Rectal smooth muscle tissue (tissue), 1 donor: Measurements from ENCODE around the gene PROX2.

Experiments
- H3K27ac ChIP-seq: one replicate; pipeline ENCODE4 v1.7.0; 2013; ENCODE audit warnings: low read depth, low read length, inconsistent platforms
- H3K27me3 ChIP-seq: one replicate; pipeline ENCODE4 v1.7.0; 2013; ENCODE audit warnings: low read length; ENCODE audit not compliant: control insufficient read depth, insufficient read depth
- H3K36me3 ChIP-seq: one replicate; pipeline ENCODE4 v1.7.0; 2013; ENCODE audit warnings: low read length; ENCODE audit not compliant: control insufficient read depth, insufficient read depth
- H3K4me1 ChIP-seq: one replicate; pipeline ENCODE4 v1.7.0; 2013; ENCODE audit warnings: low read length; ENCODE audit not compliant: control insufficient read depth, insufficient read depth
- H3K4me3 ChIP-seq: one replicate; pipeline ENCODE4 v1.7.0; 2013; ENCODE audit warnings: low read length
- H3K9ac ChIP-seq: one replicate; pipeline ENCODE4 v1.7.0; 2013; ENCODE audit warnings: low read length

The PROX2 gene

GRCh38 chr14:74888164-74889158 lies 12.5 kb upstream of the PROX2 start:
- H3K4me3 ChIP-seq, result no peak overlapping the region
- H3K27me3 ChIP-seq, result no peaks in the 10 kb centered on the region
- no peak overlapping the region for H3K27ac ChIP-seq
- H3K36me3 ChIP-seq, result peaks cover 27% of the 10 kb centered on the region
- H3K4me1 ChIP-seq, result peaks cover 5% of the 10 kb centered on the region
- no peak overlapping the region for H3K9ac ChIP-seq

DNA sequence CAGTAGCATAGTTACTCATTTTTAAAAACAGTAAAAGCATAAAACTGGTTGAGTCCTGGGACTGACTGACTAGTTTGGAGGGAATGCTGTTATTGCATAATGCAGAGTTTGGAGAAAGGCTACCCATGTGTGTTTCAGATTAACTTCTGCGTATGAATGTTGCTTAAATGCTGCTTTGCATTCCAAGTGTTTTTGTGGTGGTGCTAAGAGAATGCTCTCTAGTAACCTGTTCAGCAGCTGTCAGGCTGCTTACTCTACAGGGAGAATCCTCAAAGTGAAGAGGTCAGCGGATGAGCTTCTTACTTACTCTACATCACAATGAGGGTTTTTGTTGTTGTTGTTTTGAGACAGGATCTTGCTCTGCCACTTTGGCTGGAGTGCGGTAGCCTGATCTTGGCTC lies 10.1 kb upstream of the PROX2 start:
- no peak overlapping the region for H3K27ac ChIP-seq
- peaks cover 9% of the 10 kb centered on the region for H3K36me3 ChIP-seq
- H3K4me1 ChIP-seq, result peaks cover 12% of the 10 kb centered on the region
- H3K27me3 ChIP-seq, result no peaks in the 10 kb centered on the region
- H3K4me3 ChIP-seq, result no peak overlapping the region
- no peak overlapping the region for H3K9ac ChIP-seq

DNA sequence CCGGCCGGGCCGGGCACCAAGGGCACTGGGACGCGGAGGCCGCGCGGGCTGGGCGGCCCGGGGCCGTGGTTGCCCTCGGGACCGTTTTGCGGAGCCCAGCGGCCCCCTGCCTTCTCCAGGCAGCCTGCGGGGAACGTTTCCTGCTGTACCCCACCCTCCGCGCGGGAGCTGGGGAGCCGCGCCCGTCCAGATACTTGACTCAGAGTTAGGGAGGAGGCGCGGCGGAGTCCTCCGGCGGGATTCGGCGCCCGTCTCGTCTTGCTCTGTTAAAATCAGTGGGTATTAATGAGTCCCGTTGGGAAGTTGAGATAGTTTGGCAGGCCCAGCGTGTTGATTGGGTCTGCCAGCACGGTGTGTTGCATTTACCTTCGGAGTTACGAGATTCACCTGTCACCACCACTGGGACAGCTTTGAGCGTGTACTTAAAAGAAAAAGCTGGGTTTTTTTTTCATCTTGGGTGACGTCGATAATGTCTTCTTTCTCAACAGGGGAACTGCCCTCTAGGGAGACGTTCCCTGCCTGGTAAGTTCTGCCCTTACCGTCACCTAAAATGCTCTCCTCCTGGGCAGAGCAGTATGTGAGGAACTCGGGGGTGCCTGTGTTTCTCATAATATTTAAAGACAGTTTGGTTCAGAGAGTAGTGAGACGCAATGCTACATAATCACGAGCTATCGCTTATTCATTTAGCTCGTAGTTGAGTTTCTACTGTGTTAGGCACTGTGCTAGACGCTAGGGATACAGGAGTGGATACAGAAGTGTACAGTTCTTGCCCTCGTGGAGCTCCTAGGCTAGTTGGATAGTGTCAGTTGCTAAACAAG lies 6.4 kb upstream of the PROX2 start:
- peak overlapping the region; percentile 89 for H3K27ac ChIP-seq
- peak overlapping the region; percentile 95 for H3K4me3 ChIP-seq
- H3K27me3 ChIP-seq, result no peaks in the 10 kb centered on the region
- peaks cover 12% of the 10 kb centered on the region for H3K4me1 ChIP-seq
- H3K9ac ChIP-seq, result peak overlapping the region; percentile 28
- peaks cover 4% of the 10 kb centered on the region for H3K36me3 ChIP-seq

DNA sequence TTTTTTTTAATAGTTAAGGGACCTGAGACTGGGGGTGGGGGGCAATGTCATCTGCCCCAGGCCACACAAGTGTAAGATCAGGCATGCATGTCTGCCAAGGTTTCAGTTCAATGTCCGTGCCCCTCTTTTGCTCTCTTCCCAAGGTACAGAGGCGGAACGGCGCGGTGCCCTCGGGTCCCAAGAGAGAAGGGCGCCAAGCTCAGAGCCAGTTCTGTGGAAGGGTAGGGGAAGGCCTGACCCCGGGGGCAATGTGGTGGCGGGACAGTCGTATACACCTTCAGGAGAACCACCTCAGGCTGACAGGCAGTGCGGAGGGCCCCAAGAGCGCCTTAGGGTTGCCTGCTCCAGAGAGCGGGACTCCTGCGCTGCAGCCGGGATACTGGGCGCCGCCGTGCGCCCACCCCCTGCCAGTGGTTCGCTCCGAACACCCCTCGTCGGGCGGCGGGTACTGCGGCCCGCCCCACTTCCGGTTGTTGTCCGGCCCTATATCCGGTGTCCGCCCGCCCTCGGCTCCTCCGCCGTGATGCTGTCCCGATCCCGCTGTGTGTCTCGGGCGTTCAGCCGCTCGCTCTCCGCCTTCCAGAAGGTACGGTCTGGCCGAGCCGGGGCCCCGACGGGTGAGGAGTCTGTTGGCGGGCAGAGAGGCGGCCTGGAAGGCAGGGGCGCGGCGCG lies 5.6 kb upstream of the PROX2 start, which contains the start of gene DLST:
DLST (plus strand) TSS at position 486 of the 672 bp plus-strand sequence; CDS start at position 524, 38 bp downstream.
- Histone ChIP-seq H3K4me1 (peaks cover 12% of the 10 kb centered on the region), H3K27me3 (no peaks in the 10 kb centered on the region), H3K27ac (peak within 1 kb of the TSS; percentile 89), H3K9ac (peak within 1 kb of the TSS; percentile 89), H3K36me3 (peaks cover 4% of the 10 kb centered on the region), H3K4me3 (peak within 1 kb of the TSS; percentile 95)

GRCh38 chr14:74879427-74880182 lies 3.7 kb upstream of the PROX2 start:
- no peaks in the 10 kb centered on the region for H3K27me3 ChIP-seq
- H3K4me1 ChIP-seq, result peaks cover 12% of the 10 kb centered on the region
- no peaks in the 10 kb centered on the region for H3K36me3 ChIP-seq
- no peak overlapping the region for H3K9ac ChIP-seq
- H3K27ac ChIP-seq, result no peak overlapping the region
- H3K4me3 ChIP-seq, result no peak overlapping the region

DNA sequence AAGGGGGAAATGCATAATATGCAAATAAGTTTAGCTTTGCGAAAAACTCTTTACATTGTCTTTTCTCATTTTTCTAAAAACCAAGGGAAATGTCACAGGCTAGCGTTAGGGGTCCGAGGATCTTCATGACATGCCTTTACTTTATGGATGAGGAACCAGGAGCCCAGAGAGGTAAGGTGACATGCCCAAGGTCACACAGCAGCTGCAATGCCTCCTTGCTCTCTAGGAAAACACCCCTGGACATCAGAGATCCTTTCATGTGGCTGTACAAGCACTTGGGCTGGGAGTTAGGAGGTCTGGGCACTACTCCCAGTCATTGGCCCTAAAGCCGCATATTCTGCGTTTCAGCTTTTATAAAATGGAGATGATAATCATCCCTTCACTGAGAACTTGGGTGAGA lies 741 bp downstream of the PROX2 start:
- Histone ChIP-seq H3K4me1 (no peaks in the 10 kb centered on the region), H3K27ac (no peak overlapping the region), H3K9ac (no peak overlapping the region), H3K4me3 (no peak overlapping the region), H3K36me3 (no peaks in the 10 kb centered on the region), H3K27me3 (no peaks in the 10 kb centered on the region)

- H3K9ac ChIP-seq, result no peak overlapping the region
- no peaks in the 10 kb centered on the region for H3K27me3 ChIP-seq
- no peak overlapping the region for H3K4me3 ChIP-seq
- no peaks in the 10 kb centered on the region for H3K36me3 ChIP-seq
- H3K27ac ChIP-seq, result no peak overlapping the region
- H3K4me1 ChIP-seq, result no peaks in the 10 kb centered on the region
These were observed 4.1 kb downstream of the PROX2 start for GRCh38 chr14:74871819-74872218.

DNA sequence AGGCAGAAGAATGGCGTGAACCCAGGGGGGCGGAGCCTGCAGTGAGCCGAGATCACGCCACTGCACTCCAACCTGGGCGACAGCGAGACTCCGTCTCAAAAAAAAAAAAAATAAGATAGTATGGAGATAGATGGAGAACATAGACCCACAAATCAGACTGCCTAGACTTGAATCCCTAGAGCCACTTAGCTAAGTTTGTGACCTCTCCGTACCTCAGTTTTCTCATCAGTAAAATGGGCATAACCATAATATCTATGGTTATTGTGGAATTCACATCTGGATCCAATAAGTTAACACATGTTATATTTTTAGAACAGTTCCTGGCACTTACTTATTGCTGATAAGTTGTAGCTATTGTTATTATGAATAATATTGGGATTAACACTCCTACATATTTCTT lies 7.2 kb downstream of the PROX2 start:
- H3K36me3 ChIP-seq, result no peaks in the 10 kb centered on the region
- H3K27ac ChIP-seq, result no peak overlapping the region
- no peaks in the 10 kb centered on the region for H3K27me3 ChIP-seq
- no peak overlapping the region for H3K9ac ChIP-seq
- no peak overlapping the region for H3K4me3 ChIP-seq
- no peaks in the 10 kb centered on the region for H3K4me1 ChIP-seq

GRCh38 chr14:74867673-74868072 lies 8.3 kb downstream of the PROX2 start:
- H3K4me3 ChIP-seq, result no peak overlapping the region
- no peaks in the 10 kb centered on the region for H3K36me3 ChIP-seq
- H3K4me1 ChIP-seq, result no peaks in the 10 kb centered on the region
- no peak overlapping the region for H3K9ac ChIP-seq
- H3K27me3 ChIP-seq, result no peaks in the 10 kb centered on the region
- H3K27ac ChIP-seq, result no peak overlapping the region

DNA sequence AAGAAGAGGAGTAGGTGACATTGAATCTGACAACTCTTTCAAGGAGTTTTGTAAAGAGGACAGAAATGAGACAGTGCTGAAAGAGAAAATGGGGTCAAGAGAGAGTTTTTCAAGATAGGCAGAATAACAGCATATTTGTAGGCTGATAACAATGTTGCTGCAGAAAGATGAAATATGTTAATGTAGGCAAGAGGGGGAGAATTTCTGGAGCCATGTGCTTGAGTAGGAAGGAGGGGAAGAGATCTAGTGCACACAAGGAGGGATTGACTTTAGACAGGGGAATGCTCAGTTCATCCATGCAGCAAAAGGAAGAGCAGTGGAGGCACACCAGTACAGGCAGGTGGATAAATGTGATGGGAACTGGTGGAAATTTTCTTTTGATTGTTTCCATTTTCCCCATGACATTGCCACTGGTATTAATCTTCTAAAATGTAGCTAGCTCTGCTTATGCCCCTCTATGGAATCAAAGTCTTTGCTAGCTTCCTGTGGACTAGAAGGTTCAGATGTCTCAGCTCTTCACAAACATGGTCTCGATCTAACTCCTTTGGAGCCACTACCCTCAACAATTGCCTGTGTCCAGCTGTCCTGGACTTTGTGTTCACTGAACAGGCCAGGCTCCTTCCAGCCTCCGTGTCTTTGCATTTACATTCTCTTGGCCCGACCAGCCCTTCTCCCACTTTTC lies 9.1 kb downstream of the PROX2 start:
- H3K4me3 ChIP-seq, result no peak overlapping the region
- no peak overlapping the region for H3K27ac ChIP-seq
- H3K4me1 ChIP-seq, result no peaks in the 10 kb centered on the region
- H3K27me3 ChIP-seq, result no peaks in the 10 kb centered on the region
- H3K9ac ChIP-seq, result no peak overlapping the region
- H3K36me3 ChIP-seq, result no peaks in the 10 kb centered on the region

DNA sequence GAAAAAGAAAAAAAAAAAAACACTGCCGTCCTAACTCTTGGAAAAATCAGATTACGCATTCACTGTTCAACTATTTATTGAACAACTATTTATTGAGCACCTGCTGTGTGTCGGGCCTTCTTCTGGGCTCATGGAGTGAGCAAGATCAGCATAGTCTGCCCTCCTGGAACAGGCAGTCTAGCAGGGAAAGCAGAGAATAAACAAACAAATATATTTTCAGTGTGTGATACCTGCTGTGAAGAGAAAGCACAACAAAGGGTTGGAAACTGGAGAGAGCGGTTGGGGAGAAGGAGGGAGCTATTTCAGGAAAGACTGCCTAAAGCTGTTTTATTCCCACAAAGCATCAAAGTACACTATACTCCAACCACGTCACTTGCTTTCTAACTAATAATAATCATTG lies 10.8 kb downstream of the PROX2 start:
- no peaks in the 10 kb centered on the region for H3K27me3 ChIP-seq
- H3K27ac ChIP-seq, result no peak overlapping the region
- no peak overlapping the region for H3K9ac ChIP-seq
- H3K36me3 ChIP-seq, result no peaks in the 10 kb centered on the region
- no peak overlapping the region for H3K4me3 ChIP-seq
- no peaks in the 10 kb centered on the region for H3K4me1 ChIP-seq
